A673 (cell line): ENCODE data around the gene TCF15.

Source experiments
- EZH2 ChIP-seq: fragments of 200-600 bp; sonication (generic); IDR thresholded peaks from 2 replicates; pipeline ENCODE4 v1.6.1; 2017; ENCODE audit warnings: borderline replicate concordance, low read depth, mild to moderate bottlenecking, mixed read lengths, antibody characterized with exemption, low read length; ENCODE audit not compliant: poor library complexity, severe bottlenecking
- TF ChIP-seq, protein P1 (sequence below): fragments of 300-800, 200-600 bp; sonication (generic); conservative IDR thresholded peaks from 2 replicates; pipeline ENCODE4 v1.5.1; 2017; ENCODE audit warnings: low read depth, mild to moderate bottlenecking, antibody characterized with exemption, low read length, moderate library complexity, mixed read lengths

DNA sequence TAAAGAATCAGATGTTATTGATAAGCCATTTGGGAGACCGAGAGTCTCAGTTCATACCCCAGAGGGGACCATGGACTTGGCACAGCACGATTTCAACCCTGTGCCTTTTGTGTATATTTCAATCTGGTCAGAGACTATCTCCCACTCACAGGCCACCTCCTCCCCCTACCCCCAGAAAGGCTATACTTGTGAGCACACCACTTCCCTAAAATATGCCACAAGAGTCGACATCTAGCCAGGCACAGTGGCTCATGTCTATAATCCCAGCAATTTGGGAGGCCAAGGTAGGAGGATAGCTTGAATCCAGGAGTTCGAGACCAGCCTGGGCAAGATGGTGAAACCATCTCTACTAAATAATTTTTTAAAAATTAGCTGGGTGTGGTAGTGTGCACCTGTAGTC lies 13.6 kb upstream of the TCF15 start:
- TF ChIP-seq EZH2: no peak
- TF ChIP-seq, protein P1, sequence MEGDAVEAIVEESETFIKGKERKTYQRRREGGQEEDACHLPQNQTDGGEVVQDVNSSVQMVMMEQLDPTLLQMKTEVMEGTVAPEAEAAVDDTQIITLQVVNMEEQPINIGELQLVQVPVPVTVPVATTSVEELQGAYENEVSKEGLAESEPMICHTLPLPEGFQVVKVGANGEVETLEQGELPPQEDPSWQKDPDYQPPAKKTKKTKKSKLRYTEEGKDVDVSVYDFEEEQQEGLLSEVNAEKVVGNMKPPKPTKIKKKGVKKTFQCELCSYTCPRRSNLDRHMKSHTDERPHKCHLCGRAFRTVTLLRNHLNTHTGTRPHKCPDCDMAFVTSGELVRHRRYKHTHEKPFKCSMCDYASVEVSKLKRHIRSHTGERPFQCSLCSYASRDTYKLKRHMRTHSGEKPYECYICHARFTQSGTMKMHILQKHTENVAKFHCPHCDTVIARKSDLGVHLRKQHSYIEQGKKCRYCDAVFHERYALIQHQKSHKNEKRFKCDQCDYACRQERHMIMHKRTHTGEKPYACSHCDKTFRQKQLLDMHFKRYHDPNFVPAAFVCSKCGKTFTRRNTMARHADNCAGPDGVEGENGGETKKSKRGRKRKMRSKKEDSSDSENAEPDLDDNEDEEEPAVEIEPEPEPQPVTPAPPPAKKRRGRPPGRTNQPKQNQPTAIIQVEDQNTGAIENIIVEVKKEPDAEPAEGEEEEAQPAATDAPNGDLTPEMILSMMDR: no peak
